RWPE1 (cell line): ENCODE measurements around the gene LRTM2.

Experiments
- CTCF ChIA-PET: fragments of 350-600 bp; sonication (Branson Sonifier 250); formaldehyde crosslinking; extraction: SDS; loops from one replicate; lab custom pipeline; 2021; lab: Yijun Ruan, JAX
- POLR2A ChIA-PET: fragments of 400-600 bp; formaldehyde crosslinking; extraction: SDS; loops from one replicate; lab custom pipeline; 2020; ENCODE audit warnings: antibody characterized with exemption; ENCODE audit not compliant: low non-redundant PET; lab: Yijun Ruan, JAX
- DNase-seq: peaks from one replicate; pipeline ENCODE4 v3.0.0; 2012; ENCODE audit warnings: low spot score
- H3K27ac ChIP-seq: fragments of 450-650 bp; 2 replicates; pipeline ENCODE4 v1.5.1; 2017
- TF ChIP-seq, protein P1 (sequence below): fragments of 450-650 bp; conservative IDR thresholded peaks from 2 replicates; pipeline ENCODE4 v1.5.1; 2017; ENCODE audit warnings: low read depth, mild to moderate bottlenecking

Gene LRTM2

GRCh38 chr12:1847411-1847810, 27.0 kb downstream of the LRTM2 start:
- H3K27ac ChIP-seq: no peak overlapping the region
- TF ChIP-seq, protein P1, sequence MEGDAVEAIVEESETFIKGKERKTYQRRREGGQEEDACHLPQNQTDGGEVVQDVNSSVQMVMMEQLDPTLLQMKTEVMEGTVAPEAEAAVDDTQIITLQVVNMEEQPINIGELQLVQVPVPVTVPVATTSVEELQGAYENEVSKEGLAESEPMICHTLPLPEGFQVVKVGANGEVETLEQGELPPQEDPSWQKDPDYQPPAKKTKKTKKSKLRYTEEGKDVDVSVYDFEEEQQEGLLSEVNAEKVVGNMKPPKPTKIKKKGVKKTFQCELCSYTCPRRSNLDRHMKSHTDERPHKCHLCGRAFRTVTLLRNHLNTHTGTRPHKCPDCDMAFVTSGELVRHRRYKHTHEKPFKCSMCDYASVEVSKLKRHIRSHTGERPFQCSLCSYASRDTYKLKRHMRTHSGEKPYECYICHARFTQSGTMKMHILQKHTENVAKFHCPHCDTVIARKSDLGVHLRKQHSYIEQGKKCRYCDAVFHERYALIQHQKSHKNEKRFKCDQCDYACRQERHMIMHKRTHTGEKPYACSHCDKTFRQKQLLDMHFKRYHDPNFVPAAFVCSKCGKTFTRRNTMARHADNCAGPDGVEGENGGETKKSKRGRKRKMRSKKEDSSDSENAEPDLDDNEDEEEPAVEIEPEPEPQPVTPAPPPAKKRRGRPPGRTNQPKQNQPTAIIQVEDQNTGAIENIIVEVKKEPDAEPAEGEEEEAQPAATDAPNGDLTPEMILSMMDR: no peak
- POLR2A ChIA-PET: no interaction called here
- CTCF ChIA-PET: no interaction called here
- no peak for DNase-seq

DNA sequence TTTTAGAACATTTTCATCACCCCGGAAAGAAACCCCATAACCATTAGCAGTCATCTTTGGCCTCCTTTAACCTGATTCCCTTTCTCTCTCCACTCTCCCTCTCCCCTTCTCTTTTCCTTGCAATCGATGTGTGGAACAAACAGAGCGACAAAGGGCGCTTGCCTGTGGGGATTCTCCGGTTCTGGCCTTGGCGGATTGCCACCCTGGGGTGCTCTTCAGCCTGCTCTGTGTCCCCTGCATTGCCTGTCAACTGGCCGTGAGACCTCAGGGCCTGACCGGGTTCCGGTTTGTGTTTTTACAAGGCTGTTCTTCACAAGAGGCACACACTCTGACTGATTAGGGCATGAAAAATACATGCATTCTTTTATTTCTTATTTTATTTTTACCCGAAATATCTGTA, 27.8 kb downstream of the LRTM2 start:
- DNase-seq: no peak
- no peak overlapping the region for H3K27ac ChIP-seq
- TF ChIP-seq, protein P1: no peak
- ChIA-PET POLR2A (no interaction called here), CTCF (no interaction called here)

DNA sequence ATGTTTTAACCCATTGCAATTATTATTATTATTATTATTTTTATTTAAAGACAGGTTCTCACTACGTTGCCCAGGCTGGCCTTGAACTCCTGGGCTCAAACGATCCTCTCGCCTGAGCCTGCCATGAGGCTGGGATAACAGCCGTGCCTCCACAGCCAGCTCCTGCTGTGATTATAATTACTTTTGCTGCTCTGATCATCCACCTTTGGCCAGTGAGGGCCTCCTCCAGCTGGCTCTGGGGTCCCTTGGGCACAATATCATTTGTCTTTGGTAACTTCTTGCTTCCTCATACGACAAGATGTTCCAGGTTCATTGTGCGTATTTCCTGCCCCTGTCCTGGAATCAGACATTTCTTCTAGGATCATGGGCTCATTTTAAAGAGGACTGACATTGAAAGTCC, 28.4 kb downstream of the LRTM2 start:
- no peak overlapping the region for H3K27ac ChIP-seq
- CTCF ChIA-PET: no interaction called here
- POLR2A ChIA-PET: no interaction called here
- TF ChIP-seq, protein P1: no peak
- DNase-seq: no peak

- CTCF ChIA-PET: interaction anchor here (0.6 to 0.7 kb wide), 2 partner anchors 78 to 1706 kb away, joined by 3 to 4 read pairs; no protein-coding TSS in a partner anchor
- TF ChIP-seq, protein P1: no peak
- POLR2A ChIA-PET: no interaction called here
Measured at GRCh38 chr12:1851151-1851701, 30.9 kb downstream of the LRTM2 start.

DNA sequence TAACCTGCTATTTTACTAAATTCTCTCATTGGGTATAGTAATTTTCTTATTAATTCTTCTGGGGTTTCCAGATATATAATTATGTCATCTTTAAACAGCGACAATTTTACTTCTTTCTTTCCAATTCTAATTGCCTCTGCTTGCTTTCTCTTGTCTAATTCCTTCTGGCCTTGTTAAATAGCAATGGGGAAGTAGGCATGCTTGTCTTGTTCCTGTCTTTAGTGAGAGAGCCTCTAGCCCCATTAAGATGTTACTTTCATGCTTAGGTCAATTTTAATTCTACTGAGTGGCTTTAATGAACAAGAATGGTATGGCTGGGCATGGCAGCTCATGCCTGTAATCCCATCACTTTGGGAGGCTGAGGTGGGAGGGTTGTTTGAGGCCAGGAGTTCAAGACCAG, 31.7 kb downstream of the LRTM2 start:
- CTCF ChIA-PET: no interaction called here
- POLR2A ChIA-PET: no interaction called here
- TF ChIP-seq, protein P1: no peak
- H3K27ac ChIP-seq: no peak overlapping the region
- no peak for DNase-seq

More at GRCh38 chr12:1851151-1851701, 30.9 kb downstream of the LRTM2 start:
- peak overlapping the region; percentile 53 for H3K27ac ChIP-seq
- DNase-seq: peak; percentile 45

- no peak overlapping the region for H3K27ac ChIP-seq
- TF ChIP-seq, protein P1: no peak
- DNase-seq: no peak
- ChIA-PET CTCF (no interaction called here), POLR2A (no interaction called here)
Measured at GRCh38 chr12:1853716-1854115, 33.4 kb downstream of the LRTM2 start.
